SU-DHL-6 (cell line): Measurements from ENCODE around the gene FBXO24.

ENCODE experiments used
- H2AFZ ChIP-seq: fragments of 200-600 bp; sonication (generic); 2 replicates; pipeline ENCODE4 v1.6.1; 2014; ENCODE audit warnings: low read depth, mild to moderate bottlenecking, moderate library complexity, mixed read lengths, antibody characterized with exemption, low read length; ENCODE audit not compliant: severe bottlenecking
- H3F3A ChIP-seq: fragments of 200-600 bp; shearing (Covaris generic); 2 replicates; pipeline ENCODE4 v1.6.0; 2016; ENCODE audit warnings: antibody characterized with exemption, mild to moderate bottlenecking; ENCODE audit not compliant: insufficient read depth
- H3K27ac ChIP-seq: fragments of 200-600 bp; sonication (generic); 2 replicates; pipeline ENCODE4 v1.5.1; 2016; ENCODE audit warnings: low read depth, mild to moderate bottlenecking, low read length, moderate library complexity, mixed read lengths
- H3K27me3 ChIP-seq: fragments of 200-600 bp; sonication (generic), shearing (Covaris generic); 2 replicates; pipeline ENCODE4 v1.6.0; 2014; ENCODE audit warnings: mild to moderate bottlenecking, low read length
- H3K36me3 ChIP-seq: fragments of 200-600 bp; sonication (generic); 2 replicates; pipeline ENCODE4 v1.6.1; 2014; ENCODE audit warnings: mild to moderate bottlenecking, low read length, mixed read lengths
- H3K4me2 ChIP-seq: fragments of 300-600, 200-600 bp; shearing (Covaris generic), sonication (generic); 2 replicates; pipeline ENCODE4 v1.6.0; 2014; ENCODE audit warnings: low read length, low read depth, mild to moderate bottlenecking; ENCODE audit not compliant: poor library complexity, severe bottlenecking
- H3K4me3 ChIP-seq: fragments of 200-600 bp; sonication (generic); 2 replicates; pipeline ENCODE4 v1.5.1; 2014; ENCODE audit warnings: antibody characterized with exemption, low read length, mild to moderate bottlenecking, mixed read lengths; ENCODE audit not compliant: insufficient read depth, poor library complexity, severe bottlenecking
- H3K79me2 ChIP-seq: fragments of 200-600 bp; sonication (generic); 2 replicates; pipeline ENCODE4 v1.6.1; 2014; ENCODE audit warnings: mild to moderate bottlenecking, low read length, moderate library complexity; ENCODE audit not compliant: insufficient read depth
- H3K9ac ChIP-seq: fragments of 200-600 bp; sonication (generic); 2 replicates; pipeline ENCODE4 v1.7.0; 2014; ENCODE audit warnings: mild to moderate bottlenecking, low read length
- H3K9me2 ChIP-seq: fragments of 200-600 bp; sonication (generic); replicated peaks from 2 replicates; pipeline ENCODE4 v1.6.1; 2014; ENCODE audit warnings: low read length; ENCODE audit not compliant: insufficient read depth
- H3K9me3 ChIP-seq: fragments of 200-600 bp; sonication (generic); 2 replicates; pipeline ENCODE4 v1.6.1; 2014; ENCODE audit warnings: low read length, mixed read lengths; ENCODE audit not compliant: insufficient read depth
- H4K20me1 ChIP-seq: fragments of 200-600 bp; sonication (generic); 2 replicates; pipeline ENCODE4 v1.6.1; 2014; ENCODE audit warnings: low read depth, mild to moderate bottlenecking, antibody characterized with exemption, low read length, moderate library complexity, mixed read lengths
- EZH2phosphoT487 ChIP-seq: fragments of 200-600 bp; sonication (generic), shearing (Covaris generic); conservative IDR thresholded peaks from 2 replicates; pipeline ENCODE4 v1.6.1; 2018; ENCODE audit warnings: mild to moderate bottlenecking, antibody characterized with exemption, low read length, moderate library complexity, mixed read lengths
- TF ChIP-seq, protein P1 (sequence below): fragments of 200-600 bp; sonication (generic); IDR thresholded peaks from one replicate; pipeline ENCODE4 v1.5.1; 2017; ENCODE audit warnings: antibody characterized with exemption, mild to moderate bottlenecking, low read length, moderate library complexity; ENCODE audit not compliant: insufficient read depth, poor library complexity, severe bottlenecking

FBXO24 gene

DNA sequence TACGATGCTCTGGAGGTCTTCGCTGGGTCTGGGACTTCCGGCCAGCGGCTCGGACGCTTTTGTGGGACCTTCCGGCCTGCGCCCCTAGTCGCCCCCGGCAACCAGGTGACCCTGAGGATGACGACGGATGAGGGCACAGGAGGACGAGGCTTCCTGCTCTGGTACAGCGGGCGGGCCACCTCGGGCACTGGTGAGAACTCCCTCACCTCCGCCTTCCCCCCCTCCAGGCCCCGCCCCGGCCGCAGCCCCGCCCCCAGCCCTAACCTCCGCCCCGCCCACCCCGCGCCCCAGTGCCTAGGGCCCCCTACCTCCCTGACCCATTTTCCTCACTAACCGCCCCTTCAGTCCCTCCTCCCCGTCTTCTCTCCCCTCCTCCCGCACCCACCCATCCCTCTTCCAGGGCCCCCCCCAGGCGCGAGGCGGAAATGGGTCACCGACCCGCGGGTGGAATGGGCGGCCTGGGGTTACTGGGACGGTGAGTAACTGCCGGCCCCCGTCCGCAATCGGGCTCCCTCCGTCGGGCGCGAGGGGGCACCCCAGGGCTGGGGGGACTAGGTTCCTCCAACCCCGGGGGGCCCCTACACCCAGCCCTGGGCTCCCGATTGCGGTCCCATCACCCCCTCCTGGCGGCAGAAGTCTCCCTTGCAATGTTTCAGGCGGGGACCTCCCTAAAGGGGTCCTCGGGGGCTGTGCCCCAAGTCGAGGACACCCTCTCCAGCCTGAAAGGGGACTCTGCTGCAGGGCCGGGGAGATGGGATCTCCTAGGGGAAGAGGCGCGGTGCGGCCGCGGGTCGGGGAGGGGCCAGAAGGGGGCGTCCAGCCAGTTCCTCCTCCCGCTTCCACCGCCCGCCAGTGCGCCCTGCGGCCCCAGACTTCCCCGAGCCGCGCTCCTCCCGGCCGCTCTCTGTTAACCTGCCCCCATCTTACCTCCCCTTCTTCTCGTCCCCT, 18.2 kb downstream of the FBXO24 start:
- Histone ChIP-seq H3K9me3 (no peaks in the 10 kb centered on the region), H2AFZ (peak overlapping the region; percentile 80), H3K79me2 (no peaks in the 10 kb centered on the region), H3K9ac (peak overlapping the region; percentile 58), H3K9me2 (no peaks in the 10 kb centered on the region), H3K4me2 (peak overlapping the region; percentile 71), H3F3A (no peaks in the 10 kb centered on the region), H3K4me3 (peak overlapping the region; percentile 54), H3K36me3 (no peaks in the 10 kb centered on the region), H3K27me3 (no peaks in the 10 kb centered on the region), H4K20me1 (no peaks in the 10 kb centered on the region), H3K27ac (peak overlapping the region; percentile 4; the same call in 1 of the 2 replicates)
- TF ChIP-seq, protein P1, sequence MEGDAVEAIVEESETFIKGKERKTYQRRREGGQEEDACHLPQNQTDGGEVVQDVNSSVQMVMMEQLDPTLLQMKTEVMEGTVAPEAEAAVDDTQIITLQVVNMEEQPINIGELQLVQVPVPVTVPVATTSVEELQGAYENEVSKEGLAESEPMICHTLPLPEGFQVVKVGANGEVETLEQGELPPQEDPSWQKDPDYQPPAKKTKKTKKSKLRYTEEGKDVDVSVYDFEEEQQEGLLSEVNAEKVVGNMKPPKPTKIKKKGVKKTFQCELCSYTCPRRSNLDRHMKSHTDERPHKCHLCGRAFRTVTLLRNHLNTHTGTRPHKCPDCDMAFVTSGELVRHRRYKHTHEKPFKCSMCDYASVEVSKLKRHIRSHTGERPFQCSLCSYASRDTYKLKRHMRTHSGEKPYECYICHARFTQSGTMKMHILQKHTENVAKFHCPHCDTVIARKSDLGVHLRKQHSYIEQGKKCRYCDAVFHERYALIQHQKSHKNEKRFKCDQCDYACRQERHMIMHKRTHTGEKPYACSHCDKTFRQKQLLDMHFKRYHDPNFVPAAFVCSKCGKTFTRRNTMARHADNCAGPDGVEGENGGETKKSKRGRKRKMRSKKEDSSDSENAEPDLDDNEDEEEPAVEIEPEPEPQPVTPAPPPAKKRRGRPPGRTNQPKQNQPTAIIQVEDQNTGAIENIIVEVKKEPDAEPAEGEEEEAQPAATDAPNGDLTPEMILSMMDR, result peak; percentile 92
- TF ChIP-seq EZH2phosphoT487, result no peak

- H3K27me3 ChIP-seq, result no peaks in the 10 kb centered on the region
- no peaks in the 10 kb centered on the region for H4K20me1 ChIP-seq
- no peak overlapping the region for H3K27ac ChIP-seq
- H3K4me2 ChIP-seq, result peak overlapping the region; percentile 71
- H3K36me3 ChIP-seq, result no peaks in the 10 kb centered on the region
- H3K9me2 ChIP-seq, result no peaks in the 10 kb centered on the region
- TF ChIP-seq, protein P1, result no peak
- TF ChIP-seq EZH2phosphoT487, result no peak
- peak overlapping the region; percentile 54 for H3K4me3 ChIP-seq
- peak overlapping the region; percentile 58 for H3K9ac ChIP-seq
- H3K79me2 ChIP-seq, result no peaks in the 10 kb centered on the region
- H3F3A ChIP-seq, result no peaks in the 10 kb centered on the region
- peak overlapping the region; percentile 80 for H2AFZ ChIP-seq
- H3K9me3 ChIP-seq, result no peaks in the 10 kb centered on the region
Observed at GRCh38 chr7:100604976-100605911, 19.1 kb downstream of the FBXO24 start.

- H2AFZ ChIP-seq, result no peak overlapping the region
- H3K9me3 ChIP-seq, result no peaks in the 10 kb centered on the region
- no peaks in the 10 kb centered on the region for H4K20me1 ChIP-seq
- no peak overlapping the region for H3K4me2 ChIP-seq
- TF ChIP-seq EZH2phosphoT487, result no peak
- TF ChIP-seq, protein P1, result no peak
- H3K27me3 ChIP-seq, result no peaks in the 10 kb centered on the region
- no peak overlapping the region for H3K27ac ChIP-seq
- H3K9ac ChIP-seq, result no peak overlapping the region
- no peaks in the 10 kb centered on the region for H3K36me3 ChIP-seq
- no peaks in the 10 kb centered on the region for H3K79me2 ChIP-seq
- peaks cover 6% of the 10 kb centered on the region; the same call in 1 of the 2 replicates for H3F3A ChIP-seq
- H3K4me3 ChIP-seq, result no peak overlapping the region
- H3K9me2 ChIP-seq, result no peaks in the 10 kb centered on the region
Observed at GRCh38 chr7:100606313-100606712, 20.2 kb downstream of the FBXO24 start.
